Left lobe of liver (tissue), 2 donors: ENCODE data around the gene ABI3BP. TPM values are rescaled to one million over a fixed set of nuclear protein-coding genes. Genes with fewer than 3 reads are reported as not detected.

Source experiments
- ATAC-seq: fragments of 200-7000 bp; cut with Tn5 transposase; one replicate; pipeline ENCODE4 v1.9.1; 2020; ENCODE audit warnings: mild to moderate bottlenecking, moderate library complexity
- DNase-seq: peaks from one replicate; pipeline ENCODE4 v3.0.0-alpha.2; 2020; ENCODE audit warnings: low spot score
- total RNA-seq: library from RNA; stranded (reverse); gene quantifications from one replicate; pipeline ENCODE4 v1.2.1, GENCODE V29; 2021
- donor health status: DM: no; HTN: no; CAD: no; lungs with moderate emphysema.
- donor health status: DM: no; HTN: yes; CAD: no.

ABI3BP gene
- total RNA-seq, 1 donor from 2014 or later: 2.6 TPM

- ATAC-seq (no peak), DNase-seq (no peak)
Measured at GRCh38 chr3:100893590-100893989, 99.6 kb downstream of the ABI3BP start.

GRCh38 chr3:100893108-100893507 lies 100.1 kb downstream of the ABI3BP start:
- DNase-seq: no peak
- no peak for ATAC-seq

GRCh38 chr3:100891827-100892226 lies 101.4 kb downstream of the ABI3BP start:
- ATAC-seq: no peak

DNA sequence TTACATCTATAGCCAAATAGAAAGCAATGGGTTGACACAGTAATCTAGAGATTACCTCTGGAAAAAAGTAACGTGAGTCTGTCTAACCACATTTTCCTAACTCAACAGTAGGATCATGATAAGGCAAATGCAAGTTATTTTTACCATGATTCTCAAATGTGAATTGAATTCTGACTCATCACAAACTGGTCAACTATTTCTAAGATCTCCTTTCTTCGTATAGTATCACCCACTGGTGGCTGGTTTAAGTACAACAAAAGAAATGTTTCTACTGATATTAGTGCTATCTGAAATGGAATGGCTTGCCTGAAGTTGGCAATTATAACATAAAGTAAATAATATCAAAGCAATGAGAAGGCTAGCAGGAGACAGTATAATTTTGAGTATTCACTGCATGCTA lies 102.2 kb downstream of the ABI3BP start:
- ATAC-seq: no peak

More at GRCh38 chr3:100891827-100892226, 101.4 kb downstream of the ABI3BP start:
- DNase-seq: no peak

GRCh38 chr3:100888881-100889280 lies 104.3 kb downstream of the ABI3BP start:
- no peak for ATAC-seq
- no peak for DNase-seq

More for the DNA sequence above, 102.2 kb downstream of the ABI3BP start:
- DNase-seq: no peak

DNA sequence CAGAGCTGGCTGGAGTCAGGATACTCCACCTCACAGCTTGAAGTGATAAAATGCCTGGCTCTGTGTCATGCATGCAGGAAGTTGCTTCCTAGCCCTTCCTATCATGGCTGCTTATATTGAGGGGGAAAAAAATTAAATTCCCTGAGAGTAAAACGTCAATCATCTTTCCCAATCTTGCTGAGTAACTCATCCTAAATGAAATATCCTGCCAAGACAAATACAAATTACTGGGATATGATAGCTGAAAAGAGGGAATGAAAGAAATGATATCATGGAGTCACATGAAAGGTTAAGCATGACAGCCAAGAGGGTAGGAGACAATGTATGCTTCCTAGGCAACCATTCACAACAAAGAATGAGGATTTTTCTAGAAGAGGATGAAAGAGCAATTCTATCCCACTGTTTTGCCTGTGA lies 110.6 kb downstream of the ABI3BP start:
- no peak for ATAC-seq
- no peak for DNase-seq

GRCh38 chr3:100880845-100881244 lies 112.4 kb downstream of the ABI3BP start:
- DNase-seq (no peak), ATAC-seq (no peak)

DNA sequence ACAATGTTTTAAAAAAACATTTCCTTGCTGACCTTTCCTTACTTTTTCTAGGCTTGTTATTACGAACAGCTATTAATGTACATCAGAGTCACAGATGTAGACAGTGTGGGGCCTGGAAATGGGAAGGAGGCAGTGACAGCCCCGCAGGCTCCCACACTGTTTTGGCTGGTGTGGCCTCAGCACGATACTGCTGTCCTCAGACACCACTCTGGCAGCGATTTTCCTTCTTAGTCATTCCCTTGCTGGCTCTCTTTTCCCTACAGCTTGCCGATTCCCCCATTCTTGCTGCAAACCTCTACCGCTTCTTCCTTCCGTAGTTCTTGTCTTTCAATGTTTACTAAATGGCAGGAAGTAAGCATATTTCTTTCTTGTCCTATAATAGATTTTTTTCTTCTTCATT lies 113.1 kb downstream of the ABI3BP start:
- DNase-seq: no peak
- no peak for ATAC-seq

GRCh38 chr3:100879195-100879810 lies 113.9 kb downstream of the ABI3BP start:
- ATAC-seq: no peak

GRCh38 chr3:100877286-100877685 lies 115.9 kb downstream of the ABI3BP start:
- ATAC-seq (no peak), DNase-seq (no peak)

More at GRCh38 chr3:100879195-100879810, 113.9 kb downstream of the ABI3BP start:
- DNase-seq: no peak

- DNase-seq (peak; percentile 54), ATAC-seq (peak; percentile 57)
Measured at GRCh38 chr3:100875239-100875638, 118.0 kb downstream of the ABI3BP start.

DNA sequence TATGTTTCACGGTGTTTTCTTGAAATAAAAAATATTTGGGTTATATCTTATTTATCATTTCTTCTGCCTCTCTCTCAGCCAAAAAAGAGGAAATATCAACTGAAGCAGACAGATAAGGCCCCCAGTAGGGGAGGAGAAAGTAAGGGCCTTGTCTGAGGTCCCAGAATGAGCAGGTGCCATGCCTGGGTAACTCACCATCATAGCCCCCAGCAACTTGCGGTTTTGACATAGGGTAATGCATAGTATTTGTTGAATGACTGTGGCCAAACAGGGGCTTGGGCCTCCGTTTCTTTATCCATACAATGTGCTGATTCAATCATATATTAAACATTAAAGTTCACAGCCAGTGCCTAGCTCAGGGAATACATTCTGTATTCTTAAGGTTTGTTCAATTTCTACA lies 119.6 kb downstream of the ABI3BP start:
- ATAC-seq (no peak), DNase-seq (no peak)

DNA sequence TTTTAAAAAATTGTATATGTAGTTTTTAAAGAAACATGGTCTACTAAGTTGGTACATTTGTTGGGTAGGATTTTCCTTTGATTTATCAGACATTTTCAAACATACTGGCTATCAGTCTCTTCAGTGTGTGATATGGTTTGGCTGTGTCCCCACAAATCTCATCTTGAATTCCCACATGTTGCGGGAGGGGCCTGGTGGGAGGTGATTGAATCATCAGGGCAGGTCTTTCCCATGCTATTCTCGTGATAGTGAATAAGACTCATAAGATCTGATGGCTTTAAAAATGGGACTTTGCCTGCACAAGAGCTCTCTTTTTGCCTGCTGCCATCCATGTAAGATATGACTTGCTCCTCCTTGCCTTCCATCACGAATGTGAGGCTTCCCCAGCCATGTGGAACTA lies 121.9 kb downstream of the ABI3BP start:
- ATAC-seq (no peak), DNase-seq (no peak)

- ATAC-seq (no peak), DNase-seq (no peak)
Measured at GRCh38 chr3:100869787-100870186, 123.4 kb downstream of the ABI3BP start.

DNA sequence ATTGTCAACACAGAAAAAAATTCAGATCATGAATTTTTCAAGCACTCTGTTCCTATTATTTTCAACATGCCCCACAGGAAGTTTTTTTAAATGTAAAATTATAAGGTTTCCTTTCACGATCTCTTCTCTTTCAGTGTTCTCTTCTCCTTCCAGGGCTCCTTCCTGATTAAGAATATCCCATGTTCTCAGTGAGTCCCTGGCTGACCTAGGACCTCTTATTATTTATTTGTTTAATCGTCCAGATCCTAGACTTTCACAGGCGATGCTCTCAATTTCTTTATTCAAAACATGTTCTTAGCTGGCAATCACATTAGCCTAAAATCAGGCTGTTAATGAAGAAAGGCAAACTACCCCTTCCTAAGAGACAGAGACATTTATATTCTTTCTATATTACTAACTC lies 124.3 kb downstream of the ABI3BP start:
- ATAC-seq (no peak), DNase-seq (no peak)

DNA sequence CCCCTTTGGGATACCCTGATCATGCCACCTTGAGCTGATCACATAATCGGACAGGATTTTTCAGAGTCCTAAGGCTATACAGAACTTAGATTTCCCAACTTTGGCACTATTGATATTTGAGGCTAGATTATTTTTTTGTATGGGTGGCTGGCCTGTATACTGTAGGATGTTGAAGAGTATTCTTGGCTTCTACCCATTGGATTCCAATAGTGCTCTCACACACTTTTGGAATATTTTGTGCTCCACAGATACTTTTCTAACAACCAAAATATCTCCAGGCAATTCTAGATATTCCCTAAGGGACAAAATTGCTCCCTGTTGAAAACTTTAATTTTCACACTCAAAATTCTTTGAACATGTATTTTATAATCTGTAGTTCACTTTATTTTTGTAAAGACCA lies 125.1 kb downstream of the ABI3BP start:
- DNase-seq (no peak), ATAC-seq (no peak)

GRCh38 chr3:100865442-100865841 lies 127.8 kb downstream of the ABI3BP start:
- ATAC-seq: no peak

DNA sequence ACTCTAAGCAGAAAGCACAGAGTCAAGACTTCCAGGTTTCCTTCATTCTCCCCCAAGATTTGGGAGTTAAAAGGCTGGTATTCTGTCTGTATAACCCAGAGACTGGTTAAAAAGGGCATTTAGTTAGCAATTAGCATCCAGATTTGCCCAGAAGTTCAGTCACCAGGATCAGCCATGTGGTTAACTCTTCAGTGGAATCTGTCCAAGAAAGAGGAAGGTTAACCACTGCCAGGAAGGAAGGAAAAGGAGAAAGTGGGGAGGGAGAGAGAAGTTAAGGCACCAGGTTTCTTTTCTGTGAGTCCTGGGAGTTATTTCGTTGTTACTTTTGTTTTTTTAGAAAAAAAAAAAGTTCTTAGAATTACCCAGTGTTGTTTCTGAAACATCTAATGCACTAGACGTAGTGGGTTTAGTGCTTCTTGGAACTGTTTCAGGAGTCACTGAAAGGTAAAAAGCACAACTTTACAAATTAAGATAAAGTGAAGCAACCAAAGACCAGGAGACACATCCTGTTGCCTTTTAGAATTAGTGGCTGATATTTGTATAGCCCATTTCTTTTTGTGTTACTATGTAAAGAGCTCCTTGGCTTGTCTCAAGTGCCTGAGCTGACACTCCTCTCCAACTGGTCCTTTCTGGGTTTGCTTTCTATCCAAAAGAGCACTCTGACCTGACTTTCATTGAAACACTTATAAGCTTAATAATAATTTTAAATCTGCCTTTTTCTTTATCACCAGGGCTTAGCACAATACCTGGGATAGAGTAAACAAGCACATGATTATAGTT lies 128.6 kb downstream of the ABI3BP start:
- ATAC-seq (no peak), DNase-seq (no peak)

More at GRCh38 chr3:100865442-100865841, 127.8 kb downstream of the ABI3BP start:
- DNase-seq: no peak

DNA sequence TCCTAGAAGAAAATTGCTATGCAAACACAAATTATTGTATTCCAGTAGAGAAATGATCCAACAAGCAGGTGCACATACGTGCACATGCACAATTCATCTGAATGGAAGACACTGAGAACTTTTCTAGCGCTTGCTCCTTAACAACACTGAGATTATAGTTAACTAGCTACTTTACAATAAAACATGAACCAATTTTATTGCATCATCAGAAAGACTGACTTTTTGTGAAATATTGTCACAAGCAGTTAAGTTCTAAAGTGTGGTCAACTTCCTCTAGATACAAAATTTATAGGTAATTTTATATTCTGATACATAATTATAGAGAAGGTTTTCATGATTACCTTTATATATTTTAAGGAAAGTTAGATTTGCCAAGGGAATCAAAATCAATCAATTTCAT lies 135.4 kb downstream of the ABI3BP start:
- ATAC-seq (no peak), DNase-seq (no peak)

- DNase-seq (no peak), ATAC-seq (no peak)
Measured at GRCh38 chr3:100856821-100857220, 136.4 kb downstream of the ABI3BP start.

GRCh38 chr3:100852840-100853239 lies 140.4 kb downstream of the ABI3BP start:
- DNase-seq (no peak), ATAC-seq (no peak)

- no peak for DNase-seq
- ATAC-seq: no peak
Measured at GRCh38 chr3:100850701-100851100, 142.5 kb downstream of the ABI3BP start.
